Activated B cell treated with CpG ODN at 0.5 μM for 24 hours (primary cell): ENCODE results near the gene SAMD9. TPM values are rescaled to one million over a fixed set of nuclear protein-coding genes. Genes with fewer than 3 reads are reported as not detected.

Source experiments
- ATAC-seq: fragments of 200-7000 bp; cut with Tn5 transposase; one replicate; pipeline ENCODE4 v1.10.0; 2021; ENCODE audit warnings: low read depth, mild to moderate bottlenecking, moderate library complexity
- CTCF ChIA-PET: fragments of 350-600 bp; sonication (Branson Sonifier 250); formaldehyde crosslinking; loops from one replicate; lab custom pipeline; 2021; ENCODE audit warnings: antibody characterized with exemption; lab: Charles Lee
- POLR2A ChIA-PET: fragments of 350-600 bp; sonication (Branson Sonifier 250); formaldehyde crosslinking; loops from one replicate; lab custom pipeline; 2021; ENCODE audit warnings: antibody characterized with exemption; lab: Charles Lee
- DNase-seq: peaks from one replicate; pipeline ENCODE4 v3.0.0; 2022
- H3K27ac Mint-ChIP-seq: one replicate; pipeline ENCODE4 v1.8.0; 2020; ENCODE audit warnings: mixed read lengths
- H3K27me3 Mint-ChIP-seq: one replicate; pipeline ENCODE4 v1.8.0; 2021; ENCODE audit warnings: mixed read lengths
- H3K36me3 Mint-ChIP-seq: one replicate; pipeline ENCODE4 v1.8.0; 2021; ENCODE audit warnings: low read depth, mixed read lengths
- H3K4me1 Mint-ChIP-seq: one replicate; pipeline ENCODE4 v1.8.0; 2021; ENCODE audit warnings: mixed read lengths
- H3K4me3 Mint-ChIP-seq: one replicate; pipeline ENCODE4 v1.8.0; 2020; ENCODE audit warnings: mild to moderate bottlenecking, mixed read lengths
- H3K9me3 Mint-ChIP-seq: one replicate; pipeline ENCODE4 v1.8.0; 2020; ENCODE audit warnings: mixed read lengths
- CTCF ChIP-seq: fragments of 200-600 bp; IDR thresholded peaks from one replicate; pipeline ENCODE4 v1.8.0; 2022; ENCODE audit warnings: antibody characterized with exemption, mild to moderate bottlenecking
- intact Hi-C: fragments of 100-400 bp; cut with micrococcal nuclease; formaldehyde crosslinking; loops from one replicate; pipeline ENCODE4 v1.15.1; 2024
- total RNA-seq: library from RNA; stranded (reverse); gene quantifications from 2 replicates; pipeline ENCODE4 v1.2.3, GENCODE V29; 2022

Gene SAMD9
- total RNA-seq, 1 donor from 2014 or later: 26.3 TPM

DNA sequence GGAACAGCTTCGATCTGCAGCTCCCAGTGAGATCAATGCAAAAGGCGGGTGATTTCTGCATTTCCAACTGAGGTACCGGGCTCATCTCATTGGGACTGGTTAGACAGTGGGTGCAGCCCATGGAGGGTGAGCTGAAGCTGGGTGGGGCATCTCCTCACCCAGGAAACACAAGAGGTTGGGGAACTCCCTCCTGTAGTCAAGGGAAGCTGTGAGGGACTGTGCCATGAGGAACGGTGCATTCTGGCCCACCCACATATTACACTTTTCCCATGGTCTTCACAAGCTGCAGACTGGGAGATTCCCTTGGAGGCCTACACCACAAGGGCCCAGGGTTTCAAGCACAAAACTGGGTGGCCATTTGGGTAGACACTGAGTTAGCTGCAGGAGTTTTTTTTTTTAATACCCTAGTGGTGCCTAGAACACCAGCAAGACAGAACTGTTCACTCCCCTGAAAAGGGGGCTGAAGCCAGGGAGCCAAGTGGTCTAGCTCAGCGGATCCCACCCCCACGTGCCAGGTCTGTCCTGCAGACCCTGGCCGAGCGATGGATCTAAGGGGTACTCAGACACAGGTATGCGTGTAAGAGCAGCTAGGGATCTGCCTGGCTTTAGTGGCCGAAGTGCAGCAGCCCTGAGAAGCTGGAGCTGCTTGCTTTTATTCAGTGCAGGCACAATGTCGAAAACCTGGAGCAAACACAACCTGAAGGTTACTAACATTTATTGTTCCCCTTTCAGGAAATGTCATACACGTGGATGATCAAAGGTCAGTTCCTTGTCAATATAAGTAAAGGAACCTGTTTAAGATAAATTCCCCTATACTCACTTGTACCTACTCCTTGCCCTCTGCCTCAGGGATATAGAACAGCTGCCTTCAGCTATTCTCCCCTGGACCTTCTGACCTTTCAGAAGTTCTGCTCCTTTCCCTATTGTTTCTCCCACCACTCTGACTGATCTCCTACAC is 3.1 kb upstream of the SAMD9 start:
- Mint-ChIP-seq H3K27ac (no peak overlapping the region), H3K9me3 (peaks cover 19% of the 10 kb centered on the region), H3K36me3 (peaks cover 23% of the 10 kb centered on the region), H3K4me3 (no peak overlapping the region), H3K27me3 (no peaks in the 10 kb centered on the region), H3K4me1 (peaks cover 25% of the 10 kb centered on the region)
- ChIA-PET POLR2A (no interaction called here), CTCF (interaction anchor here (1.0 kb wide), 1 partner anchor 108 kb away, joined by 3 read pairs; no protein-coding TSS in a partner anchor)
- no peak for DNase-seq
- intact Hi-C loops: no loop called here
- ATAC-seq: no peak
- no peak for TF ChIP-seq CTCF

GRCh38 chr7:93119191-93119905 is 1.6 kb upstream of the SAMD9 start:
- no peak for ATAC-seq
- ChIA-PET CTCF (no interaction called here), POLR2A (interaction anchor here (2.0 kb wide), 1 partner anchor 25 kb away, joined by 10 read pairs; no protein-coding TSS in a partner anchor)
- Mint-ChIP-seq H3K36me3 (peaks cover 30% of the 10 kb centered on the region), H3K27ac (peak overlapping the region; percentile 59), H3K4me1 (peaks cover 39% of the 10 kb centered on the region), H3K27me3 (no peaks in the 10 kb centered on the region), H3K9me3 (peaks cover 18% of the 10 kb centered on the region), H3K4me3 (no peak overlapping the region)
- no peak for DNase-seq
- intact Hi-C loops: loop anchor here (2.0 to 10.0 kb wide), 3 partner anchors 282 to 1175 kb away; partner anchors contain the start of genes AKAP9 and CDK6
- TF ChIP-seq CTCF: no peak

GRCh38 chr7:93117327-93117726 is 452 bp downstream of the SAMD9 start:
- Mint-ChIP-seq H3K27me3 (no peaks in the 10 kb centered on the region), H3K9me3 (peaks cover 12% of the 10 kb centered on the region), H3K4me1 (peaks cover 46% of the 10 kb centered on the region), H3K36me3 (peaks cover 41% of the 10 kb centered on the region), H3K4me3 (peak overlapping the region; percentile 79), H3K27ac (peak overlapping the region; percentile 74)
- intact Hi-C loops: loop anchor here (5.0 to 10.0 kb wide), 2 partner anchors 280 to 1173 kb away; partner anchors contain the start of genes AKAP9 and CDK6
- DNase-seq (no peak), ATAC-seq (peak; percentile 22)
- TF ChIP-seq CTCF: no peak
- ChIA-PET POLR2A (interaction anchor here (0.7 to 2.4 kb wide), 8 partner anchors 14 to 1576 kb away, joined by 3 to 10 read pairs (median 7); partner anchors contain the start of genes CYP51A1, PEX1, RBM48 and SAMD9L), CTCF (interaction anchor here (0.7 to 1.8 kb wide), 6 partner anchors 28 to 589 kb away, joined by 3 to 6 read pairs (median 4); partner anchors contain the start of gene RBM48)

DNA sequence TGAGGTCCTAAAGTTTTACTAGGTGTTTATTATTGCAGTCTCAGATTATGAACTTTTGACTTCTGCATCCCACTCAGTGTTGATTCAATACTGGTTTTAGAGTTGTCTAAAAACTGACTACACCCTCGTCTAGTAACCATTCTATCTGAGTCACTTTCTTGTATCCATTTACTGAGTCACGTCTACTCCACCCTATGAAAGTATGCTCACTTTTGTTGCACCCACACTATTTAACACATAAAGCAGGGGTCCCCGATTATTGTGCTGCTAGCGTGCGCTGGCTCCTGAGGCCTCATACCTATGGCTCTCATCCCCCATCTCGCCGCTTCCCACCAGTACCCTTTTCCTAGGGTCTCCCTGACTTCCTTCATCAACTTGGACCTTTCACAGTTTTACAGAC is 2.0 kb downstream of the SAMD9 start:
- no peak overlapping the region for H3K27ac Mint-ChIP-seq
- ChIA-PET POLR2A (interaction anchor here (0.7 to 2.4 kb wide), 2 partner anchors 155 to 587 kb away, joined by 3 to 6 read pairs; partner anchors contain the start of genes PEX1 and RBM48), CTCF (no interaction called here)
- TF ChIP-seq CTCF: no peak
- intact Hi-C loops: loop anchor here (5.0 to 10.0 kb wide), 2 partner anchors 278 to 1171 kb away; partner anchors contain the start of genes AKAP9 and CDK6
- H3K36me3 Mint-ChIP-seq: peaks cover 56% of the 10 kb centered on the region
- no peaks in the 10 kb centered on the region for H3K27me3 Mint-ChIP-seq
- no peak for DNase-seq
- H3K4me3 Mint-ChIP-seq: peak overlapping the region; percentile 79
- H3K4me1 Mint-ChIP-seq: peaks cover 52% of the 10 kb centered on the region
- ATAC-seq: no peak
- H3K9me3 Mint-ChIP-seq: peaks cover 15% of the 10 kb centered on the region
